CD8-positive, alpha-beta memory T cell (primary cell): ENCODE data around the gene WASHC2C. TPM values are rescaled to one million over a fixed set of nuclear protein-coding genes. Genes with fewer than 3 reads are reported as not detected.
"Not testable (repeated sequence)": the region's sequence is repeated elsewhere in the genome, so short reads cannot be mapped to it uniquely, and the experiment has no call there.

Source experiments
- CTCF ChIA-PET: fragments of 350-600 bp; sonication (Branson Sonifier 250); formaldehyde crosslinking; loops from one replicate; lab custom pipeline; 2021; ENCODE audit warnings: antibody characterized with exemption; lab: Charles Lee
- POLR2A ChIA-PET: fragments of 350-600 bp; sonication (Branson Sonifier 250); formaldehyde crosslinking; loops from one replicate; lab custom pipeline; 2021; ENCODE audit warnings: antibody characterized with exemption; lab: Charles Lee
- DNase-seq, 5 donors: peaks; one replicate each; pipeline versions ENCODE4 v3.0.0 to v3.0.0-alpha.2; 2020 to 2022; ENCODE audit warnings: mixed read lengths in 1 of 5
- H3K27ac ChIP-seq: one replicate; pipeline ENCODE4 v1.7.0; 2013; ENCODE audit warnings: low read depth, mild to moderate bottlenecking, low read length, moderate library complexity
- H3K27me3 ChIP-seq: 2 replicates; pipeline ENCODE4 v1.7.0; 2013; ENCODE audit warnings: low read length, mild to moderate bottlenecking; ENCODE audit not compliant: insufficient read depth, poor library complexity, severe bottlenecking
- H3K36me3 ChIP-seq: 2 replicates; pipeline ENCODE4 v1.7.0; 2013; ENCODE audit warnings: mild to moderate bottlenecking, low read length, moderate library complexity; ENCODE audit not compliant: insufficient read depth
- H3K4me1 ChIP-seq: 2 replicates; pipeline ENCODE4 v1.7.0; 2013; ENCODE audit warnings: mild to moderate bottlenecking, low read length, moderate library complexity; ENCODE audit not compliant: insufficient read depth
- H3K4me3 ChIP-seq: 2 replicates; pipeline ENCODE4 v1.7.0; 2013; ENCODE audit warnings: mild to moderate bottlenecking, low read length
- H3K9me3 ChIP-seq: 2 replicates; pipeline ENCODE4 v1.7.0; 2013; ENCODE audit warnings: mild to moderate bottlenecking, low read length
- H3K27ac Mint-ChIP-seq, 8 donors: one replicate each; pipeline ENCODE4 v1.8.0; 2020 to 2021; ENCODE audit warnings: mixed read lengths in 8 of 8, mild to moderate bottlenecking in 6 of 8, inconsistent platforms in 3 of 8, moderate library complexity in 3 of 8
- H3K27me3 Mint-ChIP-seq, 2 donors: one replicate each; pipeline ENCODE4 v1.8.0; 2020 to 2021; ENCODE audit warnings: mixed read lengths in 2 of 2, mild to moderate bottlenecking in 1 of 2, moderate library complexity in 1 of 2
- H3K36me3 Mint-ChIP-seq, 3 donors: one replicate each; pipeline ENCODE4 v1.8.0; 2020 to 2021; ENCODE audit warnings: mixed read lengths in 3 of 3, inconsistent platforms in 1 of 3, mild to moderate bottlenecking in 1 of 3
- H3K4me1 Mint-ChIP-seq, 3 donors: one replicate each; pipeline ENCODE4 v1.8.0; 2020 to 2021; ENCODE audit warnings: mixed read lengths in 3 of 3, inconsistent platforms in 1 of 3, mild to moderate bottlenecking in 1 of 3
- H3K4me3 Mint-ChIP-seq, 7 donors: one replicate each; pipeline ENCODE4 v1.8.0; 2020 to 2021; ENCODE audit warnings: mixed read lengths in 7 of 7, mild to moderate bottlenecking in 6 of 7, moderate library complexity in 4 of 7, inconsistent platforms in 2 of 7
- H3K9me3 Mint-ChIP-seq, 5 donors: one replicate each; pipeline ENCODE4 v1.8.0; 2020 to 2022; ENCODE audit warnings: mixed read lengths in 5 of 5, mild to moderate bottlenecking in 3 of 5, moderate library complexity in 2 of 5, inconsistent platforms in 1 of 5
- polyA plus RNA-seq: library from polyadenylated mRNA; unstranded; fragments of 300-500 nt; fragmentation: Illumina TruSeq; gene quantifications from one replicate; pipeline ENCODE4 v1.2.3, GENCODE V29; 2021
- total RNA-seq, 2 experiments: library from RNA; stranded (reverse); gene quantifications; one replicate each; pipeline ENCODE4 v1.2.3, GENCODE V29; 2021

Gene WASHC2C
- total and polyA plus RNA-seq, 3 experiments from 2014 or later = 23.4 to 41.1 (median 23.6) TPM

- H3K36me3 Mint-ChIP-seq = peaks cover 3 to 63% (median 18%) of the 10 kb centered on the region in 3 donors
- not testable (repeated sequence) for H3K4me1 Mint-ChIP-seq
Observed at GRCh38 chr10:45787212-45787741, 60.2 kb downstream of the WASHC2C start.

DNA sequence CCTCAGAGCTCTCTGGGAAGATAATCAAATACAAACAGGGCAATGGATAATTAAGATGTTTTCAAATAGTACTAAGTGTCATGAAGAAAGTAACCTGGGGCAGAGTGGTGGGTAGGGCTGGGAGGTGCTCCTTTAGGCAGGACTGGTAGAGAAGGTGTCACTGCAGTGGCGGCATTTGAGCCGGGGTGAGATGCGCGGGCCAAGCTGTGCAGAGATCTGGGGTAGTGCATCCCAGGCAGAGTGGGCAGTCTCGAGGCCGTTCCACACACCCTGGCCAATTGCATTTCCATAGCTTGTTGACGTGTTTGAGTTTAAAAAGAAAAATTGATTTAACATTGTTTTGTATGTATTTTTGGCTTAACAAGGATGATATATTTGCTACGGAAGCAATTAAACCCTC is 62.9 kb downstream of the WASHC2C start:
- DNase-seq, H3K9me3 ChIP-seq, H3K9me3 Mint-ChIP-seq, H3K4me1 Mint-ChIP-seq, POLR2A ChIA-PET, H3K27me3 ChIP-seq, CTCF ChIA-PET, H3K27me3 Mint-ChIP-seq, H3K36me3 ChIP-seq, H3K4me3 ChIP-seq, H3K27ac Mint-ChIP-seq, H3K4me3 Mint-ChIP-seq, H3K4me1 ChIP-seq, H3K27ac ChIP-seq: not testable (repeated sequence)
- H3K36me3 Mint-ChIP-seq = peaks cover 11 to 73% (median 22%) of the 10 kb centered on the region in 3 donors

More at GRCh38 chr10:45787212-45787741, 60.2 kb downstream of the WASHC2C start:
- H3K9me3 Mint-ChIP-seq, H3K9me3 ChIP-seq, POLR2A ChIA-PET, H3K4me3 ChIP-seq, H3K27ac ChIP-seq, H3K4me1 ChIP-seq, H3K4me3 Mint-ChIP-seq, H3K36me3 ChIP-seq, H3K27me3 ChIP-seq, CTCF ChIA-PET, DNase-seq, H3K27me3 Mint-ChIP-seq: not testable (repeated sequence)
- H3K27ac Mint-ChIP-seq = peak overlapping the region in 1 of 8 donors; percentile 13

GRCh38 chr10:45790694-45791426 is 63.8 kb downstream of the WASHC2C start:
- DNase-seq, H3K9me3 Mint-ChIP-seq, H3K27ac ChIP-seq, POLR2A ChIA-PET, H3K4me1 ChIP-seq, H3K4me3 Mint-ChIP-seq, H3K36me3 ChIP-seq, H3K9me3 ChIP-seq, H3K27me3 ChIP-seq, H3K4me1 Mint-ChIP-seq, H3K27me3 Mint-ChIP-seq, CTCF ChIA-PET, H3K4me3 ChIP-seq: not testable (repeated sequence)
- H3K36me3 Mint-ChIP-seq = peaks cover 11 to 70% (median 22%) of the 10 kb centered on the region in 3 donors
- peak overlapping the region in 1 of 8 donors; percentile 32 for H3K27ac Mint-ChIP-seq

- DNase-seq, H3K4me1 ChIP-seq, H3K9me3 Mint-ChIP-seq, H3K27me3 Mint-ChIP-seq, POLR2A ChIA-PET, H3K4me3 Mint-ChIP-seq, H3K27me3 ChIP-seq, H3K9me3 ChIP-seq, H3K4me3 ChIP-seq, CTCF ChIA-PET, H3K27ac ChIP-seq, H3K36me3 ChIP-seq, H3K4me1 Mint-ChIP-seq: not testable (repeated sequence)
- Mint-ChIP-seq H3K36me3 (peaks cover 8 to 41% (median 16%) of the 10 kb centered on the region in 3 donors), H3K27ac (peak overlapping the region in 1 of 8 donors; percentile 92)
Observed at GRCh38 chr10:45794761-45795160, 67.7 kb downstream of the WASHC2C start.

DNA sequence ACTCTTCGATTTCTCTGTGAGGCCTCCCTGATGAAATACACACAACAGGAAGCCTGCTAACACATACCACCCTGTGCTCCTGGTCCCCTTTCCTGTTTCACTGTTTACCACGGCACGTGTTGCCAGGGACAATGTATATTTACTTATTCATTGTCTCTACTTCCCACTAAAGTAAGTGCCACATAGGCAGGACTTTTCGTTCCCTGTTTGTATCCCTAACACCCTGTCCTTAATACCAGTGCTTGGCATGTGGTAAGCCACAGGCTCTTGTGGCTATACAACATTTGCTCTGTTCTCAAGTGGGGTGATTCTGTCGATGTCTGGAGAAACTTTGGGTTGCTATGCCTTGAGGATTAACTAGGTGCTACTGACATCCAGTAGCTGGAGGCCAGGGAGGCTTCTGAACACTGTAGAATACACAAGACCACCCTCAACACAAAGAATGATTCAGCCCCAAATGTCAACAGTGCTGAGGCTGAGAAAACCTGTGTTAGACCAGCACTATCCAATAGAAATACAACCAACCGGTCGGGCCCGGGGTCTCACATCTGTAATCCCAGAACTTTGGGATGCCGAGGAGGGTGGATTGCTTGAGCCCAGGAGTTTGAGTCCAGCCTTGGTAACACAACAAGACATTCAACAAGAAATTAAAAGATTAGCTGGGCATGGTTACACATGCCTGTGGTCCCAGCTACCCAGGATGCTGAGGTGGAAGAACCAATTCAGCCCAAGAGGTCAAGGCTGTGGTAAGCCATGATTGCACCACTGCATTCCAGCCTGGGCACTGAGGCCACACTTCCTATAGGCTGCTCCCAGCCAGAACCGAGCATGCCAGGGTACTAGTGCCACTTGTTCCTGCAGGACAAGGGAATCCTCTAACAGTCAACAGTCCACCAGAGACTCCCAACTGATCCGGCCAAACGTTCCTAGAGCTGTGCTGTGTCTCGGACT is 76.3 kb downstream of the WASHC2C start:
- H3K36me3 ChIP-seq, H3K27ac Mint-ChIP-seq, H3K27me3 Mint-ChIP-seq, H3K9me3 Mint-ChIP-seq, H3K27me3 ChIP-seq, CTCF ChIA-PET, H3K4me1 Mint-ChIP-seq, H3K4me3 Mint-ChIP-seq, H3K4me1 ChIP-seq, DNase-seq, H3K9me3 ChIP-seq, H3K36me3 Mint-ChIP-seq, POLR2A ChIA-PET, H3K4me3 ChIP-seq, H3K27ac ChIP-seq: not testable (repeated sequence)

- H3K36me3 ChIP-seq, DNase-seq, H3K27me3 ChIP-seq, H3K4me3 ChIP-seq, H3K9me3 ChIP-seq, H3K4me1 Mint-ChIP-seq, POLR2A ChIA-PET, H3K4me1 ChIP-seq, H3K36me3 Mint-ChIP-seq, H3K4me3 Mint-ChIP-seq, H3K27ac Mint-ChIP-seq, H3K27me3 Mint-ChIP-seq, H3K9me3 Mint-ChIP-seq, CTCF ChIA-PET, H3K27ac ChIP-seq: not testable (repeated sequence)
Observed at GRCh38 chr10:45804996-45805395, 77.9 kb downstream of the WASHC2C start.

- no peak overlapping the region for H3K4me3 ChIP-seq
- H3K4me1 ChIP-seq = no peaks in the 10 kb centered on the region
- DNase-seq = no peak
- CTCF ChIA-PET = no interaction called here
- H3K4me1 Mint-ChIP-seq = no peaks in the 10 kb centered on the region
- H3K9me3 ChIP-seq = no peaks in the 10 kb centered on the region
- no peaks in the 10 kb centered on the region for H3K27me3 ChIP-seq
- no peak overlapping the region for H3K27ac ChIP-seq
- H3K27me3 Mint-ChIP-seq = peaks cover 0 to 8% of the 10 kb centered on the region in 2 donors
- no peaks in the 10 kb centered on the region for H3K36me3 Mint-ChIP-seq
- H3K36me3 ChIP-seq = no peaks in the 10 kb centered on the region
- H3K27ac Mint-ChIP-seq = peak overlapping the region in 1 of 8 donors; percentile 33
- no peaks in the 10 kb centered on the region for H3K9me3 Mint-ChIP-seq
- no peak overlapping the region for H3K4me3 Mint-ChIP-seq
- POLR2A ChIA-PET = no interaction called here
Observed at GRCh38 chr10:45809837-45810236, 82.8 kb downstream of the WASHC2C start.

DNA sequence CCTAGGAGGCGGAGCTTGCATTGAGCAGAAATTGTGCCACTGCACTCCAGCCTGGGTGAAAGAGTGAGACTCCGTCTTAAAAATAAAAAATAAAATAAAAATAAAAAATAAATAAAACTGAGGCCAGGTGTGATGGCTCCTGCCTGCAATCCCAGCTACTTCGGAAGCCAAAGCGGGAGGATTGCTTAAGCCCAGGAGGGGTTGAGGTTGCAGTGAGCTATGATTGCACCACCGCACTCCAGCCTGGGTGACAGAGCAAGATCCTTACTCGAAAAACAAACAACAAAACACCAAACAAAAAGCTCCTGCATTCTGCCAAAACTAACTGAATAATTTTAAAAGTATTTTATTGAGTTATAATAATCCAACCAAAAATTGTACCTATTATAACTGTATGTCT is 84.0 kb downstream of the WASHC2C start:
- Mint-ChIP-seq H3K4me1 (no peaks in the 10 kb centered on the region), H3K9me3 (no peaks in the 10 kb centered on the region), H3K27me3 (peaks cover 0 to 8% of the 10 kb centered on the region in 2 donors), H3K4me3 (no peak overlapping the region), H3K36me3 (no peaks in the 10 kb centered on the region), H3K27ac (no peak overlapping the region)
- Histone ChIP-seq H3K4me1 (no peaks in the 10 kb centered on the region), H3K36me3 (no peaks in the 10 kb centered on the region), H3K27me3 (no peaks in the 10 kb centered on the region), H3K27ac (no peak overlapping the region), H3K4me3 (no peak overlapping the region), H3K9me3 (no peaks in the 10 kb centered on the region)
- ChIA-PET CTCF (no interaction called here), POLR2A (no interaction called here)
- DNase-seq = no peak
